PC-3 (cell line): ENCODE results near the gene RNU1-4.
"Not testable (repeated sequence)": the region's sequence is repeated elsewhere in the genome, so short reads cannot be mapped to it uniquely, and the experiment has no call there.

ENCODE experiments used
- EZH2 ChIP-seq: fragments of 300-600 bp; sonication (generic); IDR thresholded peaks from one replicate; pipeline ENCODE4 v1.6.1; 2017; ENCODE audit warnings: antibody characterized with exemption, mild to moderate bottlenecking, low read length; ENCODE audit not compliant: unreplicated experiment
- TF ChIP-seq, protein P1 (sequence below): fragments of 300-600 bp; sonication (generic); conservative IDR thresholded peaks from 2 replicates; pipeline ENCODE4 v1.5.1; 2017; ENCODE audit warnings: antibody characterized with exemption, low read depth, mild to moderate bottlenecking, low read length

DNA sequence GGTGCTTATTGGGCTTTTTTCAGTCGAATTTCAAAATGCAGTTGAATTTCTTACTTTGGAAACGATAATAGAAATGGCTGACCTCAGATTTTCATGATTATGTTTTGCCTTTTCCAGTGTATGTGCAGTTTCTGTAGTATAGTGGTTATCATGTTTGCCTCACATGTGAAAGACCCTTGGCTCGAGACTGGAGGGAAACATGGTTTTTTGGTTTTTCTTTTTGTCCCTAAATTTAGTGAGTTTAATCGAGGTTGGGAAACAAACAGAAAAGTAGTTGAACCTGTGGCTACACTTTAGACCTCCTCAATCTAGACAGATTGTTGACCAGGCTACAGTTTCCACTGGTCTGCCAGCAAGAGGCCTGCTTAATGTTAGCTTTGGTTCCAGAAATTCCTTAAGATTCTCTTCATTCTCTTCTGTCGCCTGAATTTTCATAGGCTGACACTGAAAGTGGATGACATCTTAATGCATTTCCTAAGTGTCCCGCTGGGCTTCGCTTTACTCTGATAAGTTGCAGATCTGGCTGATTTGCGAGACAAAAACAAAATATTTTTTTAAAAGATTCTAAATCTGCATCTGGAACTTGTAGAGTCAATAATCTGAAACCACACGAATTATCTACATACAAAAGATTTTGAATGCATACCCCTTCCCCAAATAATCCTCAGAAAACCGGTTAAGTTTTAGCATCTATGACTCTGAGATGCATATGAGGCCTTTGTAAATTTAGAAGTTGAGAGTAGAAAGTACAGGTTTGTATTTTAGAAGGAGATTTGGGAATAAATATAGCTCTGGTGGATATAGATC is 14.7 kb upstream of the RNU1-4 start:
- TF ChIP-seq, protein P1, sequence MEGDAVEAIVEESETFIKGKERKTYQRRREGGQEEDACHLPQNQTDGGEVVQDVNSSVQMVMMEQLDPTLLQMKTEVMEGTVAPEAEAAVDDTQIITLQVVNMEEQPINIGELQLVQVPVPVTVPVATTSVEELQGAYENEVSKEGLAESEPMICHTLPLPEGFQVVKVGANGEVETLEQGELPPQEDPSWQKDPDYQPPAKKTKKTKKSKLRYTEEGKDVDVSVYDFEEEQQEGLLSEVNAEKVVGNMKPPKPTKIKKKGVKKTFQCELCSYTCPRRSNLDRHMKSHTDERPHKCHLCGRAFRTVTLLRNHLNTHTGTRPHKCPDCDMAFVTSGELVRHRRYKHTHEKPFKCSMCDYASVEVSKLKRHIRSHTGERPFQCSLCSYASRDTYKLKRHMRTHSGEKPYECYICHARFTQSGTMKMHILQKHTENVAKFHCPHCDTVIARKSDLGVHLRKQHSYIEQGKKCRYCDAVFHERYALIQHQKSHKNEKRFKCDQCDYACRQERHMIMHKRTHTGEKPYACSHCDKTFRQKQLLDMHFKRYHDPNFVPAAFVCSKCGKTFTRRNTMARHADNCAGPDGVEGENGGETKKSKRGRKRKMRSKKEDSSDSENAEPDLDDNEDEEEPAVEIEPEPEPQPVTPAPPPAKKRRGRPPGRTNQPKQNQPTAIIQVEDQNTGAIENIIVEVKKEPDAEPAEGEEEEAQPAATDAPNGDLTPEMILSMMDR: not testable (repeated sequence)
- not testable (repeated sequence) for TF ChIP-seq EZH2
